NCI-H187 (cell line): Measurements from ENCODE around the gene TBC1D2B.

Experiments used
- DNase-seq, 2 experiments: peaks; one replicate each; lab custom pipeline; 2025; lab: John Stamatoyannopoulos, UW

Gene TBC1D2B

DNA sequence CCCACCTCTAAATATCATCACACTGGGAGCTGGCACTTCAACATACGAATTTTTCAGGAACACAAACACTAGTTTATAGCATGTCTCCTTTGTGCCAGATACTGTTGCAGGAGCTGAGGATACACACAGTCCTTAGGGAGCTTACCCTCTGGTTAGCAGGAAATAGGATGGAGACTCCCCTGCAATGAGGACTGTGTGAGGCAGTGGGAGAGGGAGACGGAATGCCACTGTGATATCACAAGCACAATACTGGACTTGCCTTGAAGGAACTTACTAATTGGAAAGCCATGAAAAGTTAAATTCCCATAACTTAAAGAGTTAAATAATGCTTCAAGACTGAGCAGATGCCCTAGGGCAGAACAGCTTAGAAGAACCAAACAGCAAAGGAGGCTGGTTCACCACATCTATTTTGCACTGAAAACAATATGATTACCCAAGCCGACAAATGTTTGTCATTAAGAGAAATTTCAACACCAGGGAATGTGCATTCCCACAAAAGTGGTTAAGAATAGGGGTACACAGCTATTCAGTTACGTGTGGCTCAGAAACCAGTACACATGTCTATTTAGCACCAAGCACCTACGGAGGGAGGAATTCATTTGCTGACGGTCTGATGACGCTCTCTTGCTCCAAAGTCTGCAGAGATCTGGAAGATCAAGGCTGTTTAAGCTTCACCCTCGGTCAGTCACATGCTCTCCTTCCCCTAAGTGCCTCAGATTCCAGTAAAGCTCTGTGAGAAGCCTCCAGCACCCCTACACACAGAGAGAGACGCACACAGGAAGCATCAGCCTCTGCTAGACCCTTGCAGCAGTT, 5.2 kb downstream of the TBC1D2B start:
- DNase-seq, result no peak

DNA sequence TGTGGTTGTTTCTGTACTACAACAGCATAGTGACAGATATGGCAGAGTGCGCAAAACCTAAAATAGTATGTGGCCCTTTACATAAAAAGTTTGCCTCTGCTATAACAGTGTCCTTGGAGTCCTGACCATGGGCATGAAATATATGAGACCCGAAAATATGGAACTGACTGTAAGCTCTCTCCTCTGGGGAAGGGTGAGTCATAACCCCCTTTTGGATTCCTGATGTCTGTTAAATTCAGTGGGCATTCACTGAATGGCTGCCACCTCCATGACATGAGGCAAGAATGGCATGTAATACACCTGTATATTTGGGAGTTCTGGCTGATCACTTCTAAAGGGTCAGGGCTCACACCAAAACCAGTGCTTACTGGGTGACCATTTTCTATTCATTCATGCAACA, 6.1 kb downstream of the TBC1D2B start:
- no peak for DNase-seq

DNA sequence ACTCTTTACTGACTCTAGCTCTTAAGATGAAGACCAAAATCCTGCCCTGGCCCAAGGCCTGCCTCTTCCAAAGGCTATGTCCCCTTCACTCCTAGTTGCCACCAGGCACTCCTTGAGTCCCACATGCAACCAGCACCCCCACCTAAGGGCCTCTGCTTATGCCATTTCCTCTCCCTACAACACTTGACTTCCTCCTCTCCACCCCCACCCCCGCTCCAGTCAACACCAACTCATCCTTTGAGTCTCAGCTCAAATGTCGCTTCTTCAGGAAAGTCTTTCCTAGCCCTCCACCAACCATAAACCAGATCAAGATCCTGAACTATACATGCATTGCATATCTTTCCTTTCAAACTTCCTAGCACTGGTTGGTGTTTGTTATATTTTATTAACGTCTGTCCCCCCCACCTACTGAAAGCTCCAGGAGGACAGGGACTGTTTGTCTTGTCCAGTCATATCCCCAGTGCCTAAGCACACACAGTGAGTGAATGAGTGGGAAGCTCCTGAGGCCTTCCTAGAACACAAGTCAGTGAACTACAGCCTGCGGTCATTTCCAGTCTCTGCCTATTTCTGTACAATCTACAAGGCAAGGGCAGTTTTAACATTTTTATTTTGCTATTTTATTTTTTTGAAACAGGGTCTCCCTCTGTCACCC, 7.3 kb downstream of the TBC1D2B start:
- no peak for DNase-seq

DNA sequence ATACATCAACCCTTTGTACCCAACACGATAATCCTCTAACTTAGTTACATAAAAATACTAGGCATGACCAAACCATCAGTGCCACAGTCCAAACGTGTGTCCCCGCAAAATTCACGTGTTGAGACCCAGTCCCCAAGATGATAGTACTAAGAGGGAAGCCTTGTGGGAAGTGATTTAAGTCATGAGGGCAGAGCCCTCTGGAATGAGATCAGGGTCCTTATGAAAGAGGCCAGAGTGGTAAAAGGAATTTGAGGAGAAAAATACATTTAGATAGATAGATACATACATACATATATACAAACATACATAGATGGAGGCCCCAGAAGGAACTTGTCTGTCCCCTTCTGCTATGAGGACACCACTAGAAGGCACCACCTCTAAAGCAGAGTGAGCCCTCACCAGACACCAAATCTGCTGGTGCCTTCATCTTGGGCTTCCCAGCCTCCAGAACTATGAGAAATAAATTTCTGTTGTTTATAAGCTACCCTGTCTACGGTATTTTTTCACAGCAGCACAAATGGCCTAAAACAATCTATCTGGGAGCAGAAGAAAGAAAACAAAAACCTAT, 8.0 kb downstream of the TBC1D2B start:
- no peak for DNase-seq

DNA sequence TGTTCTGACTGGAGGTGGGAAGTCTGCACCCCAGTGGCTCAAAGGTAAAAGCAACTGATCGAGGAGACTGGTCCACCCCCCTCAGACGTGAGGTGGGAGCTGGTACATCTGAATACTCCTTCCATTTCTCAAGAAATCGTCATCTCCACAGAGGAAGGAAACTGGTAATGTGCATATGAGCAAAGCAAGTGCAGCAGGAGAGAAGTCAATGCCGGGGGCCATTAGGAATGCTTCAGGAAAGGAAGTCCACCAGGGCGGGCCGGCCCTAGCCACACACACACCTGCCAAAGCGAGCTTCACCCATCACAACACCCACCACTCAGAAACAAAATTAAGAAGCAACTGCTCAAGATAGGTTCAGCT, 8.5 kb downstream of the TBC1D2B start:
- no peak for DNase-seq

DNA sequence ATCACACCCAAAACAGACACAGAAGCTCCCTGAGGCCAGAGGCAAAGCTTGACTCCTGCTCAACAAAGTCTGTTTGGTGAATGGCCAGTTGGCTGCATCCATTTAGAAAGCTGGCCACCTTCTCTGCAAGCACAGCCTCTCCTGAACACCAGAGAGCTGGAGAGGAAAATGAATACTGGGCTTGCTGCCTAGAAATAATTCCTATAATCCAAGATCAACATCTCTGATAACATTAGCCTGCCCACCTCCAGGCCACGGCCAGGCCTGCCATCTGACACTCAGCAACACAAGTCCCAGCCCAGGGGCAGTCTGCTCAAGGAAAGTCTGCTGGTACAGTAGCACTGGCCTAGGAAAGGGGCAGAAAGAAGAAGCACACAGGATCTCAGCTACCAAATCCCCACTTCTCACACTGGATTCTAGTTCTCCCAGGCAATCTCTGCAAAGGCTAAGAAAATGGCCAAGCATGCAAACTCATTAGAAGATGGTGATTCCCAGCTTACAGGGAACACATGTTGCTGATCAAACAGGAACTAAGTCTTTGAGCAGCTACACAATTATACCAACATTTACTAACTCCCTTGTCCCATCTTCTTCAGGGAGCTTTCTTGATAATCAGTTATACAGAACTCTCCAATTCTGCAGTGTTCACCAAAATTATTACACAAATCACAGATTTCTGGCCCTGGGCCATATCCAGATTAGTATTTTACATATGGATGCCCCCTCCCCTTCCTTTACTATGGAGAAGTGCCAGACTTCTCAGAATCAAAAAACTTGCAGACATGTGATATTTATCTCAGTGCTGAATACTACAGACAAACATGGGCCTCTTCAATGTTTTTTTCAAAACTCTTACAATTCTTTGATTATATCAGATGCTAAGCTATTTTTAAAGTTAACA, 9.9 kb downstream of the TBC1D2B start:
- no peak for DNase-seq

DNA sequence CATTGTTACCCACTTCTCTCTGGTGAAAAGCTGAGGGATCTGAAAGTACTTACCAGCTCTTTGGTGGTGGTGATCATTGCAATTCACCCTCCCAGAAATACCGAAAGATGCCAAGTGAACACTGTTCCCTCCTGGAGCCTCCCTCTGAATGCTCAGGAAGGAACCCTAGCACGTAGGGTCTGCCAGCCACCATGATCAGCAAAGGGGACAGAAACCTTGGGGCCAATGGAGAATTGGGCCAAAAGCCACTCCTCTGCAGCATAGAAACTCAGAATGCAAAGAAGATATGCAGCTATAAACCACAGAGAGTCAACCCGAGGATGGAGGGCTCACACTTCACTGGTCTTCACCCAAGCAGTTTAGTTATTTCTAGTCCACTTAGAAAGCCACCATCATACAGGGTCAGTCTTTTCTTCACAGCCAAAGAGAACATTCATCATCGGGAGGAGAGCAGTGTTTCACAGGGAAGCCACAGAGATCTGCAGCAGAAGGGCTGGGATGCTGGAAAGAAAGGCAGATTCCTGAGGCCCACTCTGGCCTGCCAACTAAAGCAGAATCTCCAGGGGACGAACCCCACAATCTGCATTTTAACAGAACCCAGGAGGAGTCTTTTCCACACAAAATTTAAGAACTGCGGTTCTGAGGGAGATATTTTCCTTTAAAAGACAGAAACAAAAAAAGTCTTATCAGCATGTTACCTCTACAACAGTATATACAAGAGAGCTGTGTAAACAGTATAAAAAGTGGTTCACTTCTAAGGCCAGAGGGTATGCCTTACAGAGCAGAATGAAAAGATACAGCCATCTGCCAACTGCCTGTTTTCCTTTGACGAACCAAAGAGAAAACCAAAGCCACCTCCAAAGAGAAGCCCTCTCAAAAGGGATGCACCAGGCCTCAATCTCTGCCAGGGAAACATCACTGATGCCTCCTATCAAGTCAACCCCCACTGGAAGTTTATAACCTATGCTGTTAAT, 11.3 kb downstream of the TBC1D2B start:
- no peak for DNase-seq

DNA sequence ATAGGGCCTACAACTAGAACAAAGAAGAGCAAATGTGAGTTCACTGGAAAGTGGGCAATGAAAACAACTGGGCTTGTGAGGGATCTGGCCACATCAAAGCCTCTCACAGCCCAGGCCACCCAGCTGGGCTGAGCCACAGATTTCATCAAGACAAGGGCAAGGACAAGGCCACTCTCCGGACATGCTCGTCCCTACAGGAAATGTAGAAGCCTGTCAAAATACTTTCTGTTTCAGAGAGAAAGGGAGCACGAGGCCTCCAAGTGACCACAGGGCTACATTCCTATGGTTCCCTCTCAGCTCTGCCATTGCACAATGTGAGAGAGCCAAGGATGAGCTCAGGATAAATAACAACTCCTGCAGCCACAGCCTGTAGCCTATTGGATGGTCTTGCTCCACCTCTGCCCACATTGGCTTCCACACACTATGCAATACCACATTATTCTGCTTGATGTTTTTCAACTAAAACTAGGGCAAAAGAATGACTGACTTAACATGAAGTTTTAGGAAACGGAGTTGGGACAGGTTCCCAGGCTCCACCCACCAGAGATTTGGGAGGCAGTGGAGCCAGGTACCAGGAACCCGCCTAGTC, 12.1 kb downstream of the TBC1D2B start:
- no peak for DNase-seq

DNA sequence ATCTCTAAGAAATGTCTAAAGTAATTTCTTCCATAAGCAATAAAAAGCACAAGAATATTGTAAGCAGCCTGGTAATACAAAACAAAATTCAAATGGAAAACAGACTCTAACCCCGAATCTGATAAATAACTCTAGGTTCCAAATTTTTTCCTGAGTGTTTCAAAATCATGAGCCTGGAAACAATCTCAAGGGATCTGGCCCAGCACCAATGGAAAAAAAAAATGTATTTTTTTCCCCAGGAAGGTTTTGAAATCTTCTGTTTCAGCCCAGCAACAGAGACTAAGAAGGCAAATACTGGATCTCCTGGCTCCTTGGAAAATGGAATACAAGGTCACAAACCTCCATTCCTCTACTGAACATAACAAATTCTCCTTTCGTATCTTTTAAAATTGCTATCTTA, 13.0 kb downstream of the TBC1D2B start:
- no peak for DNase-seq

DNA sequence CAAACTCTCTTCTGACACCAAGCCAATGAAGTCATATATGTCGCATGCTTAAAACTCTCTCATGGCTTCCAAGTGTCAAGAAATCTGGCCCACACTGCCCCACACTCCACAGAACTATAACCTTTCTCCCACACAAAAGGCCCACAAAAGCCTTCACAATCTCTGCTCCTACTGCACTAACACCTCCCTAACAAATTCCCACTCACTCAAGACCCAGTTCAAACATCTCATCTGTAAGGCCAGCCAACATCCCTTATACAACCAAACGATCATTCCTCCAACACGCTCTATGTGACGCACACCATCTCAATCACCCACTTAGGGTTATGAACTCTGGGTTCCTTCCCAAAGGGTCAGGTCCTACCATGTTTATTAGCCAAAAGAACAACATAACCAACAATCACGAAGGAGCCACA, 13.5 kb downstream of the TBC1D2B start:
- DNase-seq, result no peak

DNA sequence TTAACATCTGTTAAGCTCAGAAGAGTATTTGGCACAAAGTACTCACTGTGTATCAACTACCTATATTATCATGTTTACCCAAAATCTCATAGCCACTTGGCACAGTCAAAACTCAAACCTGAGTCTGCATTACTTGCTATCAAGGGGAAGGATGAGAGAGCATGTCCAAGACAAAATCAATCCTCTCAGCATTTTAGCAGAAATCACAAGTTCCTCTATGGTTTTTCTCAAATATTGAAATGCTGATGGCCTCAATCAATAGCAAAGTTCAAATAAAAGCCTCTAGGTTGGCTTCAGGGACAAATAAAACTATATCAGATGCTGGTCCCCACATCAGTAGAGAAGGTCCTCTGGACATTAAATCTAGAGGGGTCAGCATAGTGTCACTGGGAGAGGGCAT, 14.3 kb downstream of the TBC1D2B start:
- DNase-seq, result no peak

DNA sequence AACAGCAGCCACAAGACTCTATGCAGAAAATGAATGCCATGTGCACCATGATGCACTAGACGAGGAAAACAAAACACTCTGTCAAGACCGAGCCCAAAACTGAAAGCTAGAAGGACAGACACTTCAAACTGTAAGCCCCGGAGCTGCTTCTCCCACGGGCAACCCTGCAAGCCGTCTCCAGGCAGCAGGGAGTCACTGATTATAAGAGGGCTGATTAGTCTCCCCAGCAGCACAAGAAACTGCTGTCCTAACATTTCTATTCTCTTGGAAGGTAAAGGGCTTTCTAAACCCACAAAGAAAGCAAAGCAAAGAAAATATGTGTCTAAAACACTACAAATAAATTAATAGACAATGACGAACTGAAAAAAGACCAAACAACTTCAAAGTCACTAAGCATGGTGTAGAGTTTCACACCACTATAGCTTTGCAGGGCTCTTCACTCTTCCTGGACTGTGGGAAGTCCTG, 15.5 kb downstream of the TBC1D2B start:
- DNase-seq, result no peak

DNA sequence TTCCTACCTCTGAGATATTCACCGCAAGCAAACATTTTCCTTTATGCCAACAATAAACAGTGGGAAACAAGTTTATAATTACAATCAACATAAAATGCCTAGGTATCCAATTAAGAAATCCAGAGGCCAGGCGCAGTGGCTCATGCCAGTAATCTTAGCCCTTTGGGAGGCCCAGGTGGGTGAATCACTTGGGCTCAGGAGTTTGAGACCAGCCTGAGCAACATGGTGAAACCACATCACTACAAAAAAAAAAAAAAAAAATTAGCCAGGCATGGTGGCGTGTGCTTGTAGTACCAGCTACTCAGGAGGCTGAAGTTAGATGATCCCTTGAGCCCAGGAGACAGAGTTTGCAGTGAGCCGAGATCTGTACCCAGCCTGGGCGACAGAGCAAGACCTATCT, 17.3 kb downstream of the TBC1D2B start:
- DNase-seq, result no peak

DNA sequence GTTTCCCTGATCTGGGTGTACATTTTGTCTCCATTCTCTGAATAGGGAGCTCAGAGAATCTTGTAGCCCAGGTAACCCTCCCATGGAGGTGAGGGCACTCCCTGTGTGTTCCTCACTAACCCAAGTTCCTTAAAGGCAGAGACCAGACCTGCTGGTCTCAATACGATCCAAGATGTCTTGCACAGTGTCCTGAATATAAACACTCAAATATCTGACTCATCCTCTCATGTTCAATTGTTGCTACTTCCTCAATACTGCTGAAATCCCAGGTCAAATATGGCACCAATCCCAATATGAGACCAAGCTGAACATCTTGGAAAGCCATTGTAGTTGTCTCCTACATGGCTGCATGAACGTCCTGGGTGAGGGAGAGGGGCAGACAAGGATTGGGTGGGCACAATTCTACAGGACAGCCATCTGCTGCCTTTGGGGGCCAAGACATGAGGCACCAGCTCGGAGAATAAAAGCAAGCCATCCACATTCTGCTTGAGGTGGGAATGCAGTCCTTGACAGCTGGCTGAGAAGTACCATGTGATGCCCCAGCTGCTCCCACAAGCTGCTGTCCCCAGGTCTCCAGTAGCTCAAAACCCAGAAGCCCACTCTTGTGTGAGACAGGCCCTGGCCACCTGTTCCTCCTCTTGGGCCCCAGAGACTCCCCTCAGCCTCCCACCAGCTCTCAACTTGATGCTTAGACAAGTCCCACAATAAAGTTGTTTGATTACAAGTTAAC, 18.2 kb downstream of the TBC1D2B start:
- no peak for DNase-seq

DNA sequence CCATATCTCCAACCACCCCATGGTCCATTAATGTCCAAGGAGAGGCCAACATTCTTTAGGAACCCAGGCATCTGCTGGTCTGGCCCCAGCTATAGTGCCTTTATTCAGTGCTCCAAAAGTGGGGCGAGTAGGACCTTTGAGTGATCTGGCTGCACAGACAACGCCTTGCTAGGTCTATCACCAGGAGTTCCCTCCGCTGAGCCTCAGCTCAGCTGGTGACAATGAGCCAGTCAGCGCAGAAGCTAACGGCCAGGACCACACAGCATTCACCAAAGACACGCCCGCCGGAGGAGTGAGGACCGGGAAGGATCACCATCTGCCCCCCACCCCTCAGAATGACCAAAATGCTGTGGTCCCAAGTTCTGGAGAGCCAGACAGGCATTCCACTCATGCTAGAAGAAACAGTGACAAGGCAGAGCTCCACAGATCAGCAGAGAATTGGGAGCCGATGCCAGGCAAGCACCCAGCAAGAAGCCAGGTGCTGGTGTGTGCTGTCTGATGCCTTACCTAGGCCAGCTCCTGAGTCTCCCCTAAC, 19.0 kb downstream of the TBC1D2B start:
- no peak for DNase-seq

DNA sequence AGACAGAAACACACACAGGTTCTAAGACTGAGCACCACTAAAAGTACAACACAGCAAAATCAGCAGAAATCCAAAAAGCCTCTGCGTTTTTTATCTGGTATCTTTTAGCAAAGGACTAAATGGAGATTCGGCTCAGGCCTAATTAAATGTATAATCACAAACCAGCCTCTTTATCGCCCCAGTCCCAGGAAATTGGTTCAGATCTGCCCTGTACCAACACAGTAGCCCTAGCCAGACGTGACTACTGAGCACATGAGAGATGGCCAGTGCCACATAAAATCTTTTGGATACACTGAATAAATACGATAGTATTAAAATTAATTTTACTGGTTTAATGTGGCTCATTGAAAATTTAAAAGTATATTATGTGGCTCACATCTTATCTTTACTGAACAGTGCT, 19.7 kb downstream of the TBC1D2B start:
- DNase-seq, result no peak

DNA sequence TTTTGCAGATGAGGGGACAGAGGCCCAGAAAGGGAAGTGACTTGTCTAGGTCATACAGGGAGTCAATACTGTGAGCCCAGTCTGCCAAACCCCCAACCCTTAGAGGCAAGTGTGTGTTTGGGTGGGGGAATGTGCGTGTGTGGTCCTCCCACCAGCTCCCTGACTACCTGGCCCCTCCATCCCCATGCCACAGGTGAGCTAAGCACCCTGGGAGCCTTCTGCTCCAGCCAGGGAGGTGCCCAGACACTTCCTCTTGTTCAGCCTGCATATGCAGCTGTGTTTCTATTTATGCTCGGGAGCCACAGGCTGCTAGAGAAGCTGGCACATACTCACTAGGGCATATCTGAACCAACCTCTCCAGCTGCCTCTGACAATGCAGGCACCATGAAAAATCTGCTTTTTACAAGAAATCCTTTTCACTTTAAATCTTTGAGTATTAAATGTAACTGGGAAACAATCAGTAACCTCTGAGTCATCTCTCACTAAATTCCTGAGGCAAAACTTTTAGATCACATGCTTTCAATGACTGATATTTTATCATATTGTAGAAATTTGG, 20.7 kb downstream of the TBC1D2B start:
- DNase-seq, result no peak

DNA sequence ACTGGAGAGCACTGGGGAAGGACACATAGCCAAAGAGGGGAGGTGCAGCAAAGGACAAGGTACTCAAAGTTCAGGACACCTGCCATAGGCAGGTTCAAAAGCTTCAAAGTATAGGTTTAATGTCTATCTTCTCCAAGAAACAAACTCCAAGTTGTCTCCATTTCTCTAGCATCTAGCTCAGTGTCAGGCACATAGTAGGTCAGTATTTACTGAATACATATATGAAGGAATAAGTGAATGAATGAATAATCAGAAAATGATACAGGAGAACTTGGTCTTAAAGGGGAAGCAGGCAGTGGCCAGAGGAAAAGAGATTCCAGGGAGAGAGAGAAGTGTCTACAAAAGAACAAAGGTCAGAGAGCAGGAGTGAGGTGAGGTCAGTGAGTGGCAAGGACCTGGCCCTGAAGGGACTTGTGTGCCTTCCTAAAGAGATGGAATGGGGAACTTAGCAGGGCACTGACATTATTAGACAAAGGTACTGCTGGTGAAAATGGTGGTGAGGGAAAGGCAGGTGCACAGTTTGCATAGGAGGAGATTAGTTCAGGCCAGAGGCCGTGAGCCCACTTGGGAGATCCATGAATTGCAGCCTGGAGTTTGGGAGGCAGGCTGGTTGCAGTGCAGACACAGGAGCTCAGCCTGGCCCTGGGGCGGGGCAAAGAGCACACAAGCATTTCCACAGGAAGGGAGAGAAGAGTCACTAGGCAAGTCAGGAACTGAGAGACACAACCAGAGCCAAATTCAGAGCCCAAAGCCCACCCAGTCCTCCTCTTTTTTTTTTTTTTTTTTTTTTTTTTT, 21.4 kb downstream of the TBC1D2B start:
- DNase-seq, result no peak

DNA sequence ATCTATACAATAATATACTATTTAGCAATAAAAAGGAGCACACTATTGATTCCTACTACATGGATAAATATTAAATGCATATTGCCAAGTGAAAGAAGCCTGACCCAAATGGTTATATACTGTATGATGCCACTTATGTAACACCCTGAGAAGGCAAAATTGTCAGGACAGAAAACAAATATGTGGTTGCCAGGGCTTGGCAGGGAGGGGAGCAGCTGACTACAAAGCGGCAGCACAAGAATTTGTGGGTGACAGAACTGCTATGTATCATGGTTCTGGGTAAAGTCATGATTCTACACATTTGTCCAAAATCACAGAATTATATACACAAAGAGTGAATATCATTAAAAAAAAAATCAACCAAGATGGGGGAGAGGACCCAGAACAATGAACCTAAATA, 22.5 kb downstream of the TBC1D2B start:
- DNase-seq, result no peak
